Measurements from ENCODE around the gene TRAF3.

TRAF3 gene

DNA sequence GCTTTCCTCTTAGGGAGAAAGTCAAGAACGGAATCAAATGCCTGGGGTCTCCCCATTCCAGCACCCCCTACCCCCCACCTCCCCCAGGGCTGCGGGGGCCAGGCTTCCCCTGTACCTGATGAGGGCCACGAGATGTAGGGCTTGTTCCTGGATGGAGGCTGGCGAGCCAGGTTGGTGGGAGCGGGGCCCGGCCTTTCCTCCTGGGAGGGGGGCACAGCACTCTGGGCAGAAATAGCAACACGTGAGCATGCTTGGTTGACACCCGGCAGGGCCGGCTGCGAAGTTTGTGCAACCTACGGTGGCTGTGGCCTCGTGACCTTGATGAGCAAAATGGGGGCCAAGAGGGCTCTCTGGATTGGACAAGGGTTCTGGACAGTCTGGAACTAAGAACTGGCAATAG, 160.9 kb downstream of the TRAF3 start:
- no peak for TF ChIP-seq CTCF (IDR thresholded peaks at IDR 0.05; ENCODE audit: low read depth, low read length)
- DNase-seq (ENCODE audit: extremely low read depth, low read depth), result no peak

DNA sequence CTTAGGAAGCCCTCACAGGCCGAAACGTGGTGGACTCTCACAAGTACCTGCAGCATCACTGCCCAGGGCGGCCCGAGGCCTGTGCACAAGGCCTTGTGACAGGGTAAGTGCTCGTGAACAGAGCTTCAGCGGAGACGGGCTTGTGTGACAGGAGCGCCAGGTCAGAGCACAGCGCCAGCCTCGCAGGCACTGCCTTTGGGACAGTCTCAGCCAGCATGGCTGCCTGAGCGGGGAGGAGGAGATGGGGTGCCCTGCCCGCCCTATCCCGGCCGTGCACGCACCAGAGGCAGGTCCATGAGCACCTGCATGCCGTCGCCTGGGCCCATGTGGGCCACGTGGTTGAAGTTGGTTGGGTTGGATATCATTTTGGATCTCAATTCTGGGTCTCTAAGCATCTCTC, 162.1 kb downstream of the TRAF3 start:
- no peak for DNase-seq (ENCODE audit: extremely low read depth, low read depth)
- no peak for TF ChIP-seq CTCF (IDR thresholded peaks at IDR 0.05; ENCODE audit: low read depth, low read length)

DNA sequence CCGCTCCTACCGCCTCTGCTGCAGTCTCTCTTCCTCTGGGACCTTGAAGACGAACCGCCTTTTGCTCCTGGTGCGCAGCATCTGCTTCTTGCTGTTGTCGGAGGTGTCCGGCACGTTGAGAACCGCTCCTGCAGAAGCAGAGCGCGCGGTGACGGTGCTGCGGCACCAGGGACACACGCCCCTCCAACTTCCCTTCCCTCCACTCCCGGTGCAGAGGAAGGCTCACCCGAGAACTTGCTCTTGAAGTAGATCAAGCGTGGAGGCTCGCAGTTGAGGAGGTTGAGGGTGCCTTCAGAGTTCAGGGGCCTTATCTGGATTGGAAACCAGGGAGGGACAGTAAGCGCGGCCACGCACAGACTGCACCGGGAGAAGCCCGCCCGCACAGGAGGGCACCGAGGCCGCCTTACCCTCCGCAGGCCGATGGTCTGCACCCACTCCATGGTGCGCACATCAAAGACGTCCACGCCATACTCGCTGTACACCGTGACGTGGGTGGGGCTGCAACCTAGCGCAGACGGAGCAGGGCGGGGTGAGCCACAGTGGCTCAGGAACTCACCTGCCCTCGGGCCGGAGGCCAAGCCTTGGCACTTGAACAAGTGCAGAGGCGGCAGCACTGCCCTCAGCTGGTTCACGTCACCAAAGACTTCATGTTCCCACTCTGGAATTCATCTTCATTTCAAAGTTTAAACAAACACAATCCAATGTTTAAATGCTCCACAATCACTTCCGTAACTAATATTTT, 162.7 kb downstream of the TRAF3 start:
- no peak for TF ChIP-seq CTCF (IDR thresholded peaks at IDR 0.05; ENCODE audit: low read depth, low read length)
- DNase-seq (ENCODE audit: extremely low read depth, low read depth), result no peak

- no peak for TF ChIP-seq CTCF (IDR thresholded peaks at IDR 0.05; ENCODE audit: low read depth, low read length)
- no peak for DNase-seq (ENCODE audit: extremely low read depth, low read depth)
Observed at GRCh38 chr14:102940729-102941362, 163.6 kb downstream of the TRAF3 start.

- no peak for DNase-seq (ENCODE audit: extremely low read depth, low read depth)
- no peak for TF ChIP-seq CTCF (IDR thresholded peaks at IDR 0.05; ENCODE audit: low read depth, low read length)
Observed at GRCh38 chr14:102941419-102942011, 164.3 kb downstream of the TRAF3 start.

- DNase-seq (ENCODE audit: extremely low read depth, low read depth), result no peak
- TF ChIP-seq CTCF (IDR thresholded peaks at IDR 0.05; ENCODE audit: low read depth, low read length), result no peak
Observed at GRCh38 chr14:102942069-102942468, 164.8 kb downstream of the TRAF3 start.

DNA sequence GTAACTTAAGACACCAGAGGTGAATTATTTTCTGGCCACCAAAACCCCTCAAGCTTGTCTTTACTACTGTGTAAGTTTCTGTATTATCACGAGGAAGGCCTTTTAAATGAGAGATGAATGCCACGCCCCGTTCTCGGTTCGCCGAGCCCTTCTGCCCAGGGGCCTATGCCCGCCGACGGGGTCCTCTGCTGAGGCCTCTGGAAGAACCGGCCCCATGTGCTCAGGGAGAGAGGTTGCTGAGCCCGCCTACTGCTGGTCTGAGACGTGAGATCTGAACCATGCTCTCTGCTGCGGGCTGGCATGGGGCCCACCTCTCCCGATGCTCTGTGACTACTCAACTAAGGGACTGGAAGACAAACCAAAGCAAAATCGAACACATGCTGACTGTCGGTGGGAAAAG, 166.2 kb downstream of the TRAF3 start:
- no peak for TF ChIP-seq CTCF (IDR thresholded peaks at IDR 0.05; ENCODE audit: low read depth, low read length)
- DNase-seq (ENCODE audit: extremely low read depth, low read depth), result no peak
